SK-N-SH (cell line): ENCODE data around the gene TM9SF3. TPM values are rescaled to one million over a fixed set of nuclear protein-coding genes. Genes with fewer than 3 reads are reported as not detected.

Experiments
- CTCF ChIA-PET: fragments of 300-600, 350-600 bp; formaldehyde crosslinking; extraction: SDS; loops from one replicate; lab custom pipeline; 2021; lab: Yijun Ruan, JAX
- POLR2A ChIA-PET: fragments of 350-600 bp; sonication (Branson Sonifier 250); formaldehyde crosslinking; extraction: SDS; loops from one replicate; lab custom pipeline; 2020; ENCODE audit warnings: antibody characterized with exemption, inconsistent platforms; lab: Yijun Ruan, JAX
- DNase-seq: peaks from one replicate; pipeline ENCODE4 v3.0.0; 2012
- H2AFZ ChIP-seq: fragments of 200-600 bp; sonication (generic); 2 replicates; pipeline ENCODE4 v1.8.1; 2016; ENCODE audit warnings: antibody characterized with exemption, mild to moderate bottlenecking, low read depth
- H3F3A ChIP-seq: fragments of 200-600 bp; sonication (generic); replicated peaks from 2 replicates; pipeline ENCODE3; 2016; ENCODE audit warnings: antibody characterized with exemption, mild to moderate bottlenecking; ENCODE audit not compliant: insufficient read depth
- H3K27ac ChIP-seq, 2 experiments: fragments of 200-500 bp in 1 of 2; fragments of 200-600 bp in 1 of 2; sonication (Bioruptor generic) in 1 of 2; sonication (generic), shearing (Covaris generic) in 1 of 2; 2 replicates each; pipeline versions ENCODE4 v1.5.1 to v1.6.1; 2014 to 2016; ENCODE audit warnings: low read depth in 2 of 2, inconsistent platforms in 1 of 2, low read length in 1 of 2, mild to moderate bottlenecking in 1 of 2, mixed read lengths in 1 of 2
- H3K27me3 ChIP-seq: fragments of 200-600 bp; sonication (generic), shearing (Covaris generic); 2 replicates; pipeline ENCODE4 v1.6.1; 2016; ENCODE audit warnings: mixed run types; ENCODE audit not compliant: insufficient read depth
- H3K36me3 ChIP-seq, 2 experiments: fragments of 200-500 bp in 1 of 2; fragments of 200-600 bp in 1 of 2; sonication (Bioruptor generic) in 1 of 2; sonication (generic) in 1 of 2; replicated peaks in 1 of 2; 2 replicates each; pipeline versions ENCODE3 to v1.5.1; 2014 to 2016; ENCODE audit warnings: low read length in 1 of 2, mild to moderate bottlenecking in 1 of 2; ENCODE audit not compliant: insufficient read depth in 2 of 2, control insufficient read depth in 1 of 2
- H3K4me1 ChIP-seq, 2 experiments: fragments of 200-500 bp in 1 of 2; fragments of 200-600 bp in 1 of 2; sonication (Bioruptor generic) in 1 of 2; sonication (generic), shearing (Covaris generic) in 1 of 2; 2 replicates each; pipeline versions ENCODE4 v1.5.1 to v1.6.1; 2014 to 2016; ENCODE audit warnings: low read depth in 1 of 2, low read length in 1 of 2, mixed run types in 1 of 2; ENCODE audit not compliant: insufficient read depth in 2 of 2, control insufficient read depth in 1 of 2
- H3K4me2 ChIP-seq: fragments of 200-600 bp; sonication (generic), shearing (Covaris generic); 2 replicates; pipeline ENCODE4 v1.6.1; 2017; ENCODE audit warnings: mixed run types
- H3K4me3 ChIP-seq, 2 experiments: fragments of 200-500 bp in 1 of 2; fragments of 200-600 bp in 1 of 2; sonication (Bioruptor generic) in 1 of 2; sonication (generic), shearing (Covaris generic) in 1 of 2; 2 replicates each; pipeline versions ENCODE4 v1.5.1 to v1.8.1; 2014 to 2016; ENCODE audit warnings: low read depth in 2 of 2, inconsistent platforms in 1 of 2, low read length in 1 of 2, mild to moderate bottlenecking in 1 of 2, mixed read lengths in 1 of 2, moderate library complexity in 1 of 2
- H3K79me2 ChIP-seq: fragments of 200-600 bp; sonication (generic); 2 replicates; pipeline ENCODE4 v1.8.1; 2017; ENCODE audit warnings: mild to moderate bottlenecking; ENCODE audit not compliant: insufficient read depth
- H3K9ac ChIP-seq: fragments of 200-600 bp; sonication (generic); 2 replicates; pipeline ENCODE4 v1.6.1; 2017; ENCODE audit warnings: mixed run types
- H3K9me2 ChIP-seq: fragments of 200-600 bp; sonication (generic); 2 replicates; pipeline ENCODE4 v1.6.1; 2017; ENCODE audit warnings: mixed run types
- H3K9me3 ChIP-seq: fragments of 200-600 bp; sonication (generic); 2 replicates; pipeline ENCODE4 v1.6.1; 2017; ENCODE audit warnings: mixed run types, mild to moderate bottlenecking, moderate library complexity
- H4K20me1 ChIP-seq: fragments of 200-600 bp; sonication (generic); 2 replicates; pipeline ENCODE4 v1.6.1; 2017; ENCODE audit warnings: mild to moderate bottlenecking, mixed run types; ENCODE audit not compliant: insufficient read depth
- CHD2 ChIP-seq: fragments of 150-350 bp; IDR thresholded peaks from 2 replicates; pipeline ENCODE4 v1.6.1; 2018; ENCODE audit warnings: low read length; ENCODE audit not compliant: partially characterized antibody
- EP300 ChIP-seq, 2 experiments: IDR thresholded peaks; 2 replicates each; pipeline versions ENCODE4 v1.4.0 to v1.6.1; 2012; ENCODE audit warnings: borderline replicate concordance in 1 of 2, low read depth in 1 of 2, low read length in 1 of 2
- JUND ChIP-seq: IDR thresholded peaks from 2 replicates; pipeline ENCODE4 v1.4.0; 2012
- MEF2A ChIP-seq: IDR thresholded peaks from 2 replicates; pipeline ENCODE4 v1.4.0; 2012; ENCODE audit warnings: low read depth, borderline replicate concordance
- NRF1 ChIP-seq: IDR thresholded peaks from 2 replicates; pipeline ENCODE4 v1.6.1; 2012; ENCODE audit warnings: low read depth, mild to moderate bottlenecking, low read length
- RAD21 ChIP-seq: IDR thresholded peaks from 2 replicates; pipeline ENCODE4 v1.6.1; 2012; ENCODE audit warnings: mild to moderate bottlenecking, low read length
- RCOR1 ChIP-seq: fragments of 150-350 bp; IDR thresholded peaks from 2 replicates; pipeline ENCODE4 v1.6.1; 2017; ENCODE audit warnings: antibody characterized with exemption, low read length
- SMC3 ChIP-seq: IDR thresholded peaks from 2 replicates; pipeline ENCODE4 v1.6.1; 2012; ENCODE audit warnings: low read depth, low read length, improper control_type of control experiment
- TEAD4 ChIP-seq: IDR thresholded peaks from 2 replicates; pipeline ENCODE4 v1.4.0; 2012; ENCODE audit warnings: mild to moderate bottlenecking, borderline replicate concordance; ENCODE audit not compliant: insufficient read depth
- WGBS: methylation state at CpG from one replicate; pipeline ENCODE4 v1.1.6; 2017; ENCODE audit warnings: low lambda C conversion rate; 5-methylcytosine and 5-hydroxymethylcytosine counted together
- polyA plus RNA-seq, 3 experiments: library from polyadenylated mRNA; depleted of rRNA; stranded (reverse); fragments of >200 nt; gene quantifications; 2 replicates each; pipeline ENCODE4 v1.2.3, GENCODE V29; 2012
- TF ChIP-seq, protein P1 (sequence below): fragments of 200-600 bp; sonication (generic); IDR thresholded peaks from 2 replicates; pipeline ENCODE4 v1.6.1; 2017; ENCODE audit warnings: antibody characterized with exemption, mild to moderate bottlenecking, moderate library complexity
- TF ChIP-seq, protein P2 (sequence below): IDR thresholded peaks from 2 replicates; pipeline ENCODE4; 2012

Gene TM9SF3
- polyA plus RNA-seq, 1 of the 3 experiments (the other 2 are of a cell fraction), result 24.9 TPM

DNA sequence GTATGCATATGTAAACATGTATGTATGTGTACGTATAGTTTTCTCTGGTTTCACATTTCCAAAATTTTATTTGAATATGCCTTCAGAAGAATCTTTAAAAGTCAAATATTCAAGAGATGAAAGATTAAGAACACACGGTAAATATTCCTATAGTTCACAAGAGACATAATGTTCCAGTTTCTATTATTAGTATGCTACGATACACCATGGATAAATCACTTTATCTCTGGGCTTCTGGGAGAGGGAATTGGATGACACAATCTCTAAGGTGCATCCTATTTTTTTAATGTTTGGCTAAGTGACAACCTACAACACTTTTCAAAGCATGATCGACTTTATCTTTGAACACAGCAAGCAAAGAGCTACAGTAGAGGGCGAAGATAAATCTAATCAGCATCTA, 13.8 kb downstream of the TM9SF3 start:
- Histone ChIP-seq H3K36me3 (peaks cover 29 to 32% of the 10 kb centered on the region in 2 experiments), H3F3A (no peaks in the 10 kb centered on the region), H4K20me1 (peaks cover 98% of the 10 kb centered on the region), H3K9me2 (no peaks in the 10 kb centered on the region), H3K9me3 (no peaks in the 10 kb centered on the region), H3K27ac (no peak overlapping the region), H3K4me3 (no peak overlapping the region), H2AFZ (no peak overlapping the region), H3K4me1 (no peaks in the 10 kb centered on the region; a peak in 1 of 4 replicates), H3K79me2 (peaks cover 100% of the 10 kb centered on the region), H3K9ac (no peak overlapping the region), H3K4me2 (no peak overlapping the region), H3K27me3 (no peaks in the 10 kb centered on the region)
- POLR2A ChIA-PET, result interaction anchor here (0.7 kb wide), 1 partner anchor 25 kb away, joined by 3 read pairs; no protein-coding TSS in a partner anchor
- TF ChIP-seq, protein P1, sequence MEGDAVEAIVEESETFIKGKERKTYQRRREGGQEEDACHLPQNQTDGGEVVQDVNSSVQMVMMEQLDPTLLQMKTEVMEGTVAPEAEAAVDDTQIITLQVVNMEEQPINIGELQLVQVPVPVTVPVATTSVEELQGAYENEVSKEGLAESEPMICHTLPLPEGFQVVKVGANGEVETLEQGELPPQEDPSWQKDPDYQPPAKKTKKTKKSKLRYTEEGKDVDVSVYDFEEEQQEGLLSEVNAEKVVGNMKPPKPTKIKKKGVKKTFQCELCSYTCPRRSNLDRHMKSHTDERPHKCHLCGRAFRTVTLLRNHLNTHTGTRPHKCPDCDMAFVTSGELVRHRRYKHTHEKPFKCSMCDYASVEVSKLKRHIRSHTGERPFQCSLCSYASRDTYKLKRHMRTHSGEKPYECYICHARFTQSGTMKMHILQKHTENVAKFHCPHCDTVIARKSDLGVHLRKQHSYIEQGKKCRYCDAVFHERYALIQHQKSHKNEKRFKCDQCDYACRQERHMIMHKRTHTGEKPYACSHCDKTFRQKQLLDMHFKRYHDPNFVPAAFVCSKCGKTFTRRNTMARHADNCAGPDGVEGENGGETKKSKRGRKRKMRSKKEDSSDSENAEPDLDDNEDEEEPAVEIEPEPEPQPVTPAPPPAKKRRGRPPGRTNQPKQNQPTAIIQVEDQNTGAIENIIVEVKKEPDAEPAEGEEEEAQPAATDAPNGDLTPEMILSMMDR, result no peak
- no peak for TF ChIP-seq NRF1
- TF ChIP-seq MEF2A, result no peak
- CTCF ChIA-PET, result interaction anchor here (1.3 to 1.5 kb wide), 2 partner anchors 18 to 60 kb away, joined by 3 to 4 read pairs; partner anchors contain the start of gene TLL2
- DNase-seq, result no peak
- 86% methylated on average over 5 of the region's 5 CpGs for WGBS

DNA sequence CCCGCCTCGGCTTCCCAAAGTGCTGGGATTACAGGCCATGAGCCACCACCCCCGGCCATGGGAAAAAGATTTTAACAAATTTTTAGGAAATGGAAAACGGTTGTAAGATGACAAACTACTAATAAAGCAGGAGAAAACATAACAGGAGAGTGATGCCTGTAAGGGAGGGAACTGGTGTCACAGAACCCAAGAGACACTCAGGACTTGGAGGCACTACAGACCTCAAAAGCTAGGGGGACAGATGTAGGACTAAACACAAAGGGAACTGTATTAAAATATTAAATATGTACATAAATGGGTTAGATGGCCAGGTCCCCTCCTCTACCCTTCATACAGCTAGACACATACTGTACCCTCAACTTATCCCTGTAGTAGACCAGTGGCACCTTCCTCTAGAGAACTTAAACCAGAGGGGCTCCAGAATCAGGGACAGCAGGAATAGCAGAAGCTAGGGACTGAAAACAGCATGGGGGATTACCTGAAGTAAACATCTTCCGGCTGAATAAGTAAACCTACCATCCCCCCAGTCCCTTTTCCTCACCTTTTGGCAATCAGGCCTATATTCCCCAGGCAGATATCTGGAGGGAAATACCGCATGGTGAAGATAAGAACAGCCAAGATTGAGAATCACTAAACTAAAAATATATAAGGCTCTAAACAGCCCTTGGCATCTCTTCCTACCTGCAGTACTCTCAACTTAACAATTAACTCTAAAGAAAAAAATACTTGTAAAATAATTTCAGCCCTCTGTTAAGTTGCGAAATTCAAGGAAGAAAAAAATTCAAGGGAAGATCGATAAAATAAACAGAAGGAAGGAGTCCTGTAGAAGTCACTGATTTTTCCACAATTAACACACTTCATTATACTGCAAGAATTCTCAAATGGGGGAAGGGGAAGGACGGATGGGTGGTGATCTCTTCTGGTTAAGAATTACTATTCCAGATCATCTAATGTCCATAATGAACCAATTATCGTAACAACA, 15.5 kb downstream of the TM9SF3 start:
- no peaks in the 10 kb centered on the region for H3K9me2 ChIP-seq
- no peaks in the 10 kb centered on the region for H3K9me3 ChIP-seq
- H3K4me3 ChIP-seq, result no peak overlapping the region
- DNase-seq, result no peak
- peaks cover 0 to 2% of the 10 kb centered on the region in 2 experiments; a peak in 1 of 4 replicates for H3K4me1 ChIP-seq
- POLR2A ChIA-PET, result no interaction called here
- H3K4me2 ChIP-seq, result no peak overlapping the region
- no peak overlapping the region; a peak in 1 of 4 replicates for H3K27ac ChIP-seq
- peaks cover 100% of the 10 kb centered on the region for H3K79me2 ChIP-seq
- H2AFZ ChIP-seq, result no peak overlapping the region
- peaks cover 2% of the 10 kb centered on the region for H3F3A ChIP-seq
- peaks cover 98% of the 10 kb centered on the region for H4K20me1 ChIP-seq
- 89% methylated on average over 10 of the region's 10 CpGs for WGBS
- H3K27me3 ChIP-seq, result no peaks in the 10 kb centered on the region
- H3K36me3 ChIP-seq, result peaks cover 28 to 35% of the 10 kb centered on the region in 2 experiments
- TF ChIP-seq EP300 (IDR thresholded peaks at IDR 0.05; ENCODE audit: borderline replicate concordance in 1 of 2, low read depth in 1 of 2, low read length in 1 of 2) (no peak), RAD21 (no peak), RCOR1 (no peak), SMC3 (no peak), CHD2 (no peak), TEAD4 (no peak), JUND (no peak)
- TF ChIP-seq, protein P2, sequence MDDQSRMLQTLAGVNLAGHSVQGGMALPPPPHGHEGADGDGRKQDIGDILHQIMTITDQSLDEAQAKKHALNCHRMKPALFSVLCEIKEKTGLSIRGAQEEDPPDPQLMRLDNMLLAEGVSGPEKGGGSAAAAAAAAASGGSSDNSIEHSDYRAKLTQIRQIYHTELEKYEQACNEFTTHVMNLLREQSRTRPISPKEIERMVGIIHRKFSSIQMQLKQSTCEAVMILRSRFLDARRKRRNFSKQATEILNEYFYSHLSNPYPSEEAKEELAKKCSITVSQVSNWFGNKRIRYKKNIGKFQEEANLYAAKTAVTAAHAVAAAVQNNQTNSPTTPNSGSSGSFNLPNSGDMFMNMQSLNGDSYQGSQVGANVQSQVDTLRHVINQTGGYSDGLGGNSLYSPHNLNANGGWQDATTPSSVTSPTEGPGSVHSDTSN, result no peak
- no peak overlapping the region for H3K9ac ChIP-seq
- CTCF ChIA-PET, result interaction anchor here (0.8 to 1.2 kb wide), 2 partner anchors 10 to 15 kb away, joined by 3 read pairs; no protein-coding TSS in a partner anchor
